ENCODE results near the gene PTPRM.

Gene PTPRM

GRCh38 chr18:8373486-8373885 is 806.4 kb downstream of the PTPRM start:
- DNase-seq: no peak

- no peak for DNase-seq
These were observed 807.6 kb downstream of the PTPRM start for GRCh38 chr18:8374676-8375075.

GRCh38 chr18:8375249-8375648 is 808.1 kb downstream of the PTPRM start:
- no peak for DNase-seq

GRCh38 chr18:8376113-8376512 is 809.0 kb downstream of the PTPRM start:
- DNase-seq: no peak

GRCh38 chr18:8379187-8379941 is 812.2 kb downstream of the PTPRM start:
- DNase-seq: no peak

GRCh38 chr18:8380006-8380405 is 812.9 kb downstream of the PTPRM start:
- DNase-seq: no peak

- DNase-seq: no peak
These were observed 813.8 kb downstream of the PTPRM start for GRCh38 chr18:8380926-8381325.

GRCh38 chr18:8381821-8382459 is 814.8 kb downstream of the PTPRM start:
- DNase-seq: no peak

GRCh38 chr18:8385400-8385799 is 818.3 kb downstream of the PTPRM start:
- DNase-seq: no peak

GRCh38 chr18:8386669-8387380 is 819.7 kb downstream of the PTPRM start:
- no peak for DNase-seq

GRCh38 chr18:8389391-8390340 is 822.5 kb downstream of the PTPRM start:
- no peak for DNase-seq

GRCh38 chr18:8391068-8391467 is 824.0 kb downstream of the PTPRM start:
- no peak for DNase-seq

GRCh38 chr18:8396254-8396653 is 829.1 kb downstream of the PTPRM start:
- DNase-seq: no peak

GRCh38 chr18:8397034-8397433 is 829.9 kb downstream of the PTPRM start:
- no peak for DNase-seq

- no peak for DNase-seq
These were observed 832.0 kb downstream of the PTPRM start for GRCh38 chr18:8399138-8399537.

- DNase-seq: no peak
These were observed 833.2 kb downstream of the PTPRM start for GRCh38 chr18:8400193-8400752.

GRCh38 chr18:8400825-8401224 is 833.7 kb downstream of the PTPRM start:
- no peak for DNase-seq

- no peak for DNase-seq
These were observed 834.5 kb downstream of the PTPRM start for GRCh38 chr18:8401606-8402005.

- DNase-seq: no peak
These were observed 835.1 kb downstream of the PTPRM start for GRCh38 chr18:8402237-8402636.

- DNase-seq: no peak
These were observed 836.6 kb downstream of the PTPRM start for GRCh38 chr18:8403713-8404112.

GRCh38 chr18:8406186-8406867 is 839.2 kb downstream of the PTPRM start:
- DNase-seq: no peak

Data from right kidney (tissue), 1 donor.